GM15510 (cell line): ENCODE data around the gene NPR2.

Experiments
- POLR2A ChIP-seq: IDR thresholded peaks from 3 replicates; pipeline ENCODE4 v1.6.1; 2011; ENCODE audit warnings: borderline replicate concordance; ENCODE audit not compliant: insufficient read length; ENCODE audit errors: extremely low read depth

The NPR2 gene

GRCh38 chr9:35811381-35812024, 20.1 kb downstream of the NPR2 start:
- TF ChIP-seq POLR2A, result no peak

GRCh38 chr9:35812025-35812602, 20.7 kb downstream of the NPR2 start, which contains the start of gene SPAG8:
Gene SPAG8 (minus strand): TSS chr9:35812262. CDS start chr9:35812147, 115 bp downstream.
- TF ChIP-seq POLR2A, result peak; percentile 49

GRCh38 chr9:35813434-35814105, 22.2 kb downstream of the NPR2 start:
- TF ChIP-seq POLR2A, result no peak

GRCh38 chr9:35814106-35814840, 22.9 kb downstream of the NPR2 start:
- TF ChIP-seq POLR2A, result no peak

GRCh38 chr9:35814841-35815543, 23.6 kb downstream of the NPR2 start, which contains the start of gene HINT2:
Gene HINT2 (minus strand): TSS chr9:35815042. CDS start chr9:35814979, 63 bp downstream.
- peak; percentile 94 for TF ChIP-seq POLR2A

- no peak for TF ChIP-seq POLR2A
Observed at GRCh38 chr9:35816708-35817107, 25.3 kb downstream of the NPR2 start.

GRCh38 chr9:35818341-35818740, 26.9 kb downstream of the NPR2 start:
- no peak for TF ChIP-seq POLR2A

- TF ChIP-seq POLR2A, result no peak
Observed at GRCh38 chr9:35820076-35820475, 28.7 kb downstream of the NPR2 start.

- TF ChIP-seq POLR2A, result no peak
Observed at GRCh38 chr9:35822926-35823325, 31.5 kb downstream of the NPR2 start.

GRCh38 chr9:35826071-35826701, 34.8 kb downstream of the NPR2 start:
- TF ChIP-seq POLR2A, result no peak

- no peak for TF ChIP-seq POLR2A
Observed at GRCh38 chr9:35827486-35827885, 36.1 kb downstream of the NPR2 start.

GRCh38 chr9:35828716-35829083, 37.3 kb downstream of the NPR2 start, which contains the start of gene FAM221B:
Gene FAM221B (minus strand): TSS chr9:35828732. CDS start chr9:35826161, 2,571 bp downstream.
- TF ChIP-seq POLR2A, result no peak

- TF ChIP-seq POLR2A, result no peak
Observed at GRCh38 chr9:35829084-35829763, 37.8 kb downstream of the NPR2 start, which contains the start of gene TMEM8B. Gene TMEM8B (plus strand): TSS chr9:35829228. CDS start chr9:35829448, 220 bp downstream.
